Endodermal cell (in vitro differentiated cells): ENCODE results near the gene SPAG9. TPM values are rescaled to one million over a fixed set of nuclear protein-coding genes. Genes with fewer than 3 reads are reported as not detected.

Source experiments
- DNase-seq: peaks from one replicate; pipeline ENCODE4 v3.0.0-alpha.2; 2017
- H3K27ac ChIP-seq: 2 replicates; pipeline ENCODE4 v1.5.1; 2013; ENCODE audit warnings: mild to moderate bottlenecking, low read depth, low read length, moderate library complexity
- H3K27me3 ChIP-seq: 2 replicates; pipeline ENCODE4 v1.6.1; 2013; ENCODE audit warnings: mild to moderate bottlenecking, low read length, moderate library complexity; ENCODE audit not compliant: insufficient read depth, control insufficient read depth, poor library complexity, severe bottlenecking
- H3K36me3 ChIP-seq: 2 replicates; pipeline ENCODE4 v1.7.0; 2013; ENCODE audit warnings: mild to moderate bottlenecking, low read length, moderate library complexity; ENCODE audit not compliant: control insufficient read depth, insufficient read depth
- H3K4me1 ChIP-seq: one replicate; pipeline ENCODE4 v1.7.0; 2013; ENCODE audit warnings: low read length; ENCODE audit not compliant: control insufficient read depth, insufficient read depth
- H3K4me3 ChIP-seq: 2 replicates; pipeline ENCODE4 v1.5.1; 2013; ENCODE audit warnings: mild to moderate bottlenecking, low read length, moderate library complexity
- H3K9ac ChIP-seq: 2 replicates; pipeline ENCODE4 v1.6.1; 2013; ENCODE audit warnings: mild to moderate bottlenecking, low read length, moderate library complexity; ENCODE audit not compliant: poor library complexity, severe bottlenecking; ENCODE audit errors: extremely low read depth
- H3K9me3 ChIP-seq: 2 replicates; pipeline ENCODE4 v1.6.1; 2013; ENCODE audit warnings: mild to moderate bottlenecking, low read length, moderate library complexity; ENCODE audit not compliant: control insufficient read depth
- H3K27ac Mint-ChIP-seq: 2 replicates; pipeline ENCODE4 v1.8.0; 2020; ENCODE audit warnings: mixed read lengths
- H3K27me3 Mint-ChIP-seq: 2 replicates; pipeline ENCODE4 v1.8.0; 2021; ENCODE audit warnings: mild to moderate bottlenecking, mixed read lengths; ENCODE audit not compliant: insufficient read depth
- H3K36me3 Mint-ChIP-seq: 2 replicates; pipeline ENCODE4 v1.8.0; 2020; ENCODE audit warnings: low read depth, mixed read lengths
- H3K4me1 Mint-ChIP-seq: 2 replicates; pipeline ENCODE4 v1.8.0; 2020; ENCODE audit warnings: mixed read lengths
- H3K4me3 Mint-ChIP-seq: 2 replicates; pipeline ENCODE4 v1.8.0; 2020; ENCODE audit warnings: mild to moderate bottlenecking, moderate library complexity, mixed read lengths
- H3K9me3 Mint-ChIP-seq: 2 replicates; pipeline ENCODE4 v1.8.0; 2020; ENCODE audit warnings: mild to moderate bottlenecking, mixed read lengths
- CTCF ChIP-seq: fragments of 200-600 bp; sonication (generic); conservative IDR thresholded peaks from 2 replicates; pipeline ENCODE4 v1.5.0; 2021; ENCODE audit warnings: antibody characterized with exemption, mild to moderate bottlenecking
- WGBS, 2 experiments: methylation state at CpG; one replicate each; pipeline versions ENCODE4 v1.1.5 to v1.1.7; 2013; ENCODE audit warnings: missing lambda C conversion rate in 2 of 2, mixed read lengths in 1 of 2; ENCODE audit not compliant: insufficient coverage in 1 of 2, insufficient read length in 1 of 2; 5-methylcytosine and 5-hydroxymethylcytosine counted together
- total RNA-seq, 2 donors: library from RNA; stranded (reverse); fragmentation: NEBNext Ultra II Directional in 1 of 2; extraction: Animal tissue kit (Norgen Biotek cat#: 25700) in 1 of 2; gene quantifications; 2 replicates in 1 of 2; 3 replicates in 1 of 2; pipeline ENCODE4 v1.2.1, GENCODE V29; 2021

The SPAG9 gene
- total RNA-seq, 2 donors from 2014 or later: 64.8 to 77.7 TPM

DNA sequence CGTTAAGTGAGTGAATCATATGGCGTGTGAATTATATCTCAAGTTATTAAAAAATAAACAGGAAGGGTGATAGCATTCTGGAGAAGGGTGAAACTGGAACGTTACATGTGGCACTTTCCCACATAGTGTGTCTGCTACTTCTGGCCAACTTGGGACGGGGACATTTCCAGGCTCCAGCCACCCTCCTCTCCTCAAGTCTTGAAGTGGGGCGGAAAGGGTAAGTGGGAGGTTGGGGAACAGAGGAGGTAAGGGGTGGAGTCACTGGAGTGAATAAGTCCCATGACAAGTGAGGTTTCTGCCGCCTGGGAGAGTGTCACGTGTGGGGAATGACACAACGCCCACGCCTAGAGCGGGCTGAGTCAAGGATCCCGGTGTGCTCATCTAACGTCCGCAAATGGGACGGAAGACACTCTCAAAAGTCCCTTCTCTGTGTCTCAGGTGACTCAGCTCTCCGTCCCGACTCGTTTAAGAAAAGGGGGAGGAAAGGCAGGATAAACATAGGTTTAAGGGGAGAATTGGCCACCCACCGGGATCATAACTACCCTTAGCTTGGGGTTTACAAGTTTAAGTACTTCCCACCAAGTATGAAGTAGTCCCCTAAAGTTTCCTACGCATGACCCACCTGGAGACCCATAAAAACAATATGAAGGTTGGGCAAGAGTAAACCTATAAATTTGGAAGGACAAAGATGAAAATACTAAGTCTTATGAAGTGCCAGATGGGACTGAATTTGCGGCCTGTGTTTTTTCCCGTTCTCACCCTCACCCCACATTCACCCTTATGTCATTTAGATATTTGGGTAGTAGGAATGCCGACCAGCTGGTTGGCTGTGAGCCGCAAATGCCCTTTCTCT is 1.2 kb upstream of the SPAG9 start:
- DNase-seq: peak; percentile 92
- Mint-ChIP-seq H3K27me3 (no peaks in the 10 kb centered on the region), H3K4me3 (peak overlapping the region; percentile 82), H3K36me3 (no peaks in the 10 kb centered on the region), H3K27ac (peak overlapping the region; percentile 99), H3K9me3 (no peaks in the 10 kb centered on the region), H3K4me1 (peaks cover 15% of the 10 kb centered on the region)
- 15 to 16% methylated on average over 13 to 21 of the region's 23 CpGs for whole genome bisulfite sequencing, 2 experiments
- Histone ChIP-seq H3K27ac (no peak overlapping the region), H3K36me3 (no peaks in the 10 kb centered on the region), H3K4me3 (peak overlapping the region; percentile 93), H3K9me3 (no peaks in the 10 kb centered on the region), H3K9ac (peak overlapping the region; percentile 92), H3K4me1 (no peaks in the 10 kb centered on the region), H3K27me3 (no peaks in the 10 kb centered on the region)
- TF ChIP-seq CTCF: no peak

GRCh38 chr17:51120357-51120738 is 320 bp downstream of the SPAG9 start:
- 0% methylated on average over 5 to 42 of the region's 42 CpGs for whole genome bisulfite sequencing, 2 experiments
- H3K4me1 ChIP-seq: no peaks in the 10 kb centered on the region
- H3K9ac ChIP-seq: peak overlapping the region; percentile 72
- peak overlapping the region; percentile 93 for H3K4me3 ChIP-seq
- peak overlapping the region; percentile 87 for H3K27ac ChIP-seq
- H3K9me3 ChIP-seq: no peaks in the 10 kb centered on the region
- peak overlapping the region; percentile 98 for H3K27ac Mint-ChIP-seq
- H3K27me3 Mint-ChIP-seq: no peaks in the 10 kb centered on the region
- H3K36me3 ChIP-seq: no peaks in the 10 kb centered on the region
- no peaks in the 10 kb centered on the region for H3K36me3 Mint-ChIP-seq
- TF ChIP-seq CTCF: no peak
- H3K4me3 Mint-ChIP-seq: peak overlapping the region; percentile 82
- DNase-seq: no peak
- H3K9me3 Mint-ChIP-seq: no peaks in the 10 kb centered on the region
- H3K4me1 Mint-ChIP-seq: peaks cover 15% of the 10 kb centered on the region
- no peaks in the 10 kb centered on the region for H3K27me3 ChIP-seq

DNA sequence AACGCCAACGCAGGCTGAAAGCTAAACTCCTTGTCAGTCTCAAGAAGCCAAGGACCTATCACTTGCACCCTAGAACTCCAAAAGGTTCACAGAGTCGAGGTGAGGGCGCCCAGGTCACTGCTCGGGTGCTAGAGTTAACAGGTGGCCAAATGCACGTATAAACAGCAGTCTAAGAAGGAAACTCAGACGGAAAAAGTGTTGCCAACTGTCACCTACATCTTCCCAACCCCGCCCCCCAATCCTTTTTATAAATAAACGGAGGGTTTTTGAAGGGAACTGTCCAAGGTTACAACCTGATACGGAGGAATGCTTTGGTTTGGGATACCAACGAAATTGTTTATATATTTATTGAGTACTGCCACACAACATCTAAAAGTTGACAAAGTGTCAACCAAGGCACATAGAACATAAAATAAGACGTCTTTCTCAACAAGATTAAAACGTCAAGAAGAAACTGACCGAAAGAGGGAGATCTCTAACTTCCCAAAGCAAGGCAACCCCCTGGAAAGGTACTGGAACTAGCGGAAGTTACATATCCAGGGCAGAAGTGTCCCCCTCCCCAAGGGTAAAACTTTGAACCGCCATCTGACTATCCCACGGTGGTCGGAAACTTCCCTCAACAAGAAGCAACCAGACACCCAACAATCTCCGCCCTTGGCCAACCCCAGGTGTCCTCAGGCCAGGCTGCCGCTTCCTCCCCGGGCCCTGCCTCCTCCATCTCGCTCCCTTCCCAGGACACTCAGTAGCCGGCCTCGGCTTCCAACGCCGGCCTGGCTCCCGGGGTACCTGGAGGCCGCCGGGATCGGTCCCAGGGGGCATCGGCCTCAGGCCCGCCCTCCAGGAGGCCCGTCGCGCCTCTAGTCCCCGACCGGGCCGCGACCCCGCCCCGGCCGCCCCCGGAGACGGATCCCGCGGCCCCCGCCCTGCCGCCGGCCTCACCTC is 982 bp downstream of the SPAG9 start:
- H3K27ac ChIP-seq: peak overlapping the region; percentile 87
- no peaks in the 10 kb centered on the region for H3K4me1 ChIP-seq
- TF ChIP-seq CTCF: peak; percentile 52
- H3K9me3 ChIP-seq: no peaks in the 10 kb centered on the region
- no peaks in the 10 kb centered on the region for H3K27me3 ChIP-seq
- Mint-ChIP-seq H3K9me3 (no peaks in the 10 kb centered on the region), H3K36me3 (no peaks in the 10 kb centered on the region), H3K4me1 (peaks cover 15% of the 10 kb centered on the region), H3K27me3 (no peaks in the 10 kb centered on the region), H3K27ac (peak overlapping the region; percentile 98), H3K4me3 (peak overlapping the region; percentile 82)
- WGBS, 2 experiments: 4 to 25% methylated on average over 10 to 47 of the region's 49 CpGs
- peak overlapping the region; percentile 93 for H3K4me3 ChIP-seq
- H3K9ac ChIP-seq: peak overlapping the region; percentile 72
- DNase-seq: peak; percentile 87
- H3K36me3 ChIP-seq: no peaks in the 10 kb centered on the region
